Testis (tissue), 2 donors: ENCODE data around the gene PNMA6F.

Source experiments
- POLR2A ChIP-seq: fragments of 450-650 bp; IDR thresholded peaks from one replicate; pipeline ENCODE4 v1.6.1; 2017; ENCODE audit warnings: antibody characterized with exemption, mild to moderate bottlenecking, moderate library complexity
- TF ChIP-seq, protein P1 (sequence below), 3 experiments: fragments of 450-650 bp in 2 of 3; fragments of 200-600 bp in 1 of 3; sonication (generic) in 1 of 3; IDR thresholded peaks; one replicate each; pipeline ENCODE4 v1.5.1; 2016 to 2019; ENCODE audit warnings: antibody characterized with exemption in 3 of 3, mild to moderate bottlenecking in 2 of 3, moderate library complexity in 1 of 3

DNA sequence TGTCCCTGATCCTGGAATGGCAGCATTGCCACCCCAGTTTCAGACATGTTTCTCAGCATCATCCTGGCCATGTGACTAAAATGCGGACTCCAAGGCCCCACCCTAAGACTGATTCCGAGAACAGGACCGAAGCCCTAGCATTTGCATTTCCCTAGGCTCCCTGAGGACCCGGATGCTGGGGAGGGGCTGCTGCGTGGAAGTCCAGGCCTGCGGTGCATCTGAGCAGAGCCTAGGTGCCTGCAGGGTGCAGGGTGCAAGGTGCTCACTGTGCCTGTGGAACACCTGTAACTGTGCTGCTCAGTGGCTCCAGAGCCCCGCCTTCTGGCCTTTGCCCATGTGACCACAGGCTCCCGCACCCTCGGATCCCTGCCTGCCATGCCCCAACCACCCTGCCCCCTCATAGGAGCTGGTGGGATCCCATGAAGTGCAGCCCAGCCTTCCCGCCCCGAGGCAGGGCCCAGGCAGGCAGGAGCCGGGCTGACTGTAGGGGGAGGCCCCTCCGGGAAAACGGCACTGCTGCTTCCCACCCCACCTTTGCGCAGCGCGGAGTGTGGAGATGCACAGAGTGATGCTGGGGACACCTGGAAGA, 14.9 kb downstream of the PNMA6F start:
- TF ChIP-seq, protein P1, sequence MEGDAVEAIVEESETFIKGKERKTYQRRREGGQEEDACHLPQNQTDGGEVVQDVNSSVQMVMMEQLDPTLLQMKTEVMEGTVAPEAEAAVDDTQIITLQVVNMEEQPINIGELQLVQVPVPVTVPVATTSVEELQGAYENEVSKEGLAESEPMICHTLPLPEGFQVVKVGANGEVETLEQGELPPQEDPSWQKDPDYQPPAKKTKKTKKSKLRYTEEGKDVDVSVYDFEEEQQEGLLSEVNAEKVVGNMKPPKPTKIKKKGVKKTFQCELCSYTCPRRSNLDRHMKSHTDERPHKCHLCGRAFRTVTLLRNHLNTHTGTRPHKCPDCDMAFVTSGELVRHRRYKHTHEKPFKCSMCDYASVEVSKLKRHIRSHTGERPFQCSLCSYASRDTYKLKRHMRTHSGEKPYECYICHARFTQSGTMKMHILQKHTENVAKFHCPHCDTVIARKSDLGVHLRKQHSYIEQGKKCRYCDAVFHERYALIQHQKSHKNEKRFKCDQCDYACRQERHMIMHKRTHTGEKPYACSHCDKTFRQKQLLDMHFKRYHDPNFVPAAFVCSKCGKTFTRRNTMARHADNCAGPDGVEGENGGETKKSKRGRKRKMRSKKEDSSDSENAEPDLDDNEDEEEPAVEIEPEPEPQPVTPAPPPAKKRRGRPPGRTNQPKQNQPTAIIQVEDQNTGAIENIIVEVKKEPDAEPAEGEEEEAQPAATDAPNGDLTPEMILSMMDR (IDR thresholded peaks at IDR 0.05), result no peak
- TF ChIP-seq POLR2A, result no peak
